ENCODE results near the gene DIMT1. TPM values are rescaled to one million over a fixed set of nuclear protein-coding genes. Genes with fewer than 3 reads are reported as not detected.

The DIMT1 gene
- total and polyA plus RNA-seq, 12 donors: 10.4 to 29.1 (median 22.4) TPM

DNA sequence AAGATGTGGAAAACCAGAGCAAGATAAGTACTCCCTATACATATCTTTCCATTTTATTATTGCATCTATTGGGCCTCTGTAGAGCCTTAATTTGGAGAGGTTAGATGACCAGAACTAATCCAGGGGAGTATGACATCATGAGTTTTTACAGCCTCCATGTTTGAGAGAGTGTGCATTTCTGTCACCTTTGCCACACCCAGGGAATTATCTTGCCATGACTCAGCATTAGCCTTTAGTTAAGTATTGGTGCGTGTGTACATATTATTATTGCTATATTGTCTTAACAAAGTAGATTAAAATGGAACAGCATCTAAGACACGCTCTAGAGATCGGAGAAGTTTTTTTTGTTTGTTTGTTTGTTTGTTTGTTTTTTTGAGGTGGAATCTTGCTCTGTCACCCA, 27.6 kb downstream of the DIMT1 start:
- TF ChIP-seq, protein P1, sequence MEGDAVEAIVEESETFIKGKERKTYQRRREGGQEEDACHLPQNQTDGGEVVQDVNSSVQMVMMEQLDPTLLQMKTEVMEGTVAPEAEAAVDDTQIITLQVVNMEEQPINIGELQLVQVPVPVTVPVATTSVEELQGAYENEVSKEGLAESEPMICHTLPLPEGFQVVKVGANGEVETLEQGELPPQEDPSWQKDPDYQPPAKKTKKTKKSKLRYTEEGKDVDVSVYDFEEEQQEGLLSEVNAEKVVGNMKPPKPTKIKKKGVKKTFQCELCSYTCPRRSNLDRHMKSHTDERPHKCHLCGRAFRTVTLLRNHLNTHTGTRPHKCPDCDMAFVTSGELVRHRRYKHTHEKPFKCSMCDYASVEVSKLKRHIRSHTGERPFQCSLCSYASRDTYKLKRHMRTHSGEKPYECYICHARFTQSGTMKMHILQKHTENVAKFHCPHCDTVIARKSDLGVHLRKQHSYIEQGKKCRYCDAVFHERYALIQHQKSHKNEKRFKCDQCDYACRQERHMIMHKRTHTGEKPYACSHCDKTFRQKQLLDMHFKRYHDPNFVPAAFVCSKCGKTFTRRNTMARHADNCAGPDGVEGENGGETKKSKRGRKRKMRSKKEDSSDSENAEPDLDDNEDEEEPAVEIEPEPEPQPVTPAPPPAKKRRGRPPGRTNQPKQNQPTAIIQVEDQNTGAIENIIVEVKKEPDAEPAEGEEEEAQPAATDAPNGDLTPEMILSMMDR (IDR thresholded peaks at IDR 0.05): no peak
- no peak for TF ChIP-seq POLR2A (IDR thresholded peaks at IDR 0.05)
- H3K36me3 ChIP-seq (replicated peaks in 1 of 2): peaks cover 4 to 38% of the 10 kb centered on the region in 2 donors
- no peaks in the 10 kb centered on the region for H3K4me1 ChIP-seq (replicated peaks in 1 of 2)
- H3K27ac ChIP-seq: no peak overlapping the region
- no peak for DNase-seq
- H3K4me3 ChIP-seq: no peak overlapping the region
- intact Hi-C loops (cut with DNase I): no loop called here
- H3K27me3 ChIP-seq: no peaks in the 10 kb centered on the region
- WGBS, 4 donors: 94 to 96% (median 96%) methylated on average over 3 of the region's 3 CpGs
- no peaks in the 10 kb centered on the region for H3K9me3 ChIP-seq (replicated peaks in 1 of 3)

DNA sequence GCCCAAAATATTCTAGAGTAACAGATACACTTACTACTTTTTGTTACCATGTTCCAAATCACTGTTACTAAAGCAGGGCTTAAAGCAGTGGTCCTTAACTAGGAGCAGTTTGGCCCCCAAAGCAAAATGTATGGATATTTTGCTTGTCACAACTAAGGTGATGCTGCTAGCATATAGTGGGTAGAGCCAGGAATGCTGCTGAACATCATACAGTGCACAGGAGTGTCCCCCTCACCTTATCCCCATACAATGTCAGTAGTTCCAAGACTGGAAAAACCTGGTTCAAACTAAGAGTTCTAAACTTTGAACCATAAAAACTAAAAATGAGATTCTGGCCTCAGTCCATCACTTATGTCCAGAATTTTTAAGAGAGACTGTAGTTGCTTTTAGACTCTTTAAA, 28.1 kb downstream of the DIMT1 start:
- H3K27me3 ChIP-seq: no peaks in the 10 kb centered on the region
- no peaks in the 10 kb centered on the region for H3K9me3 ChIP-seq (replicated peaks in 1 of 3)
- no peak overlapping the region for H3K4me3 ChIP-seq
- intact Hi-C loops (cut with DNase I): no loop called here
- DNase-seq: no peak
- H3K27ac ChIP-seq: no peak overlapping the region
- peaks cover 4 to 35% of the 10 kb centered on the region in 2 donors for H3K36me3 ChIP-seq (replicated peaks in 1 of 2)
- no peak for TF ChIP-seq POLR2A (IDR thresholded peaks at IDR 0.05)
- TF ChIP-seq, protein P1 (IDR thresholded peaks at IDR 0.05): no peak
- H3K4me1 ChIP-seq (replicated peaks in 1 of 2): no peaks in the 10 kb centered on the region

DNA sequence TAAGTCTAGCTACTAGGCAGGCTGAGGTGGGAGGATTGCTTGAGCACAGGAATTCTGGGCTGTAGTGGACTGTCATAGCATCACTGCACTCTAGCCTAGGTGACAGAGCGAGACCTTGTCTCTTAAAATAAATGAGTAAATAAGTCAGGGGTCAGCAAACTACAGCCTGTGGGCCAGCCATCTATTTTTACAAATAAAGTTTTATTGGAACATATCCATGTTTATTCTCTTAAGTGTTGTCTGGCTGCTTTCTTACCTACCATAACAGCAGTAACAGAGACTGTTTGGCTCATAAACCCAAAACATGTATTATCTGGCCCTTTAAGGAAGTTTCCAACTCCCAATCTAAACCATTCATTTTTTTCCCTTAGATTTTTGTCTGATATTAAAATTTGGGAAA, 29.6 kb downstream of the DIMT1 start:
- Histone ChIP-seq H3K27ac (no peak overlapping the region), H3K4me3 (no peak overlapping the region), H3K36me3 (replicated peaks in 1 of 2) (peaks cover 4 to 30% of the 10 kb centered on the region in 2 donors), H3K27me3 (no peaks in the 10 kb centered on the region), H3K9me3 (replicated peaks in 1 of 3) (no peaks in the 10 kb centered on the region), H3K4me1 (replicated peaks in 1 of 2) (no peaks in the 10 kb centered on the region)
- TF ChIP-seq, protein P1 (IDR thresholded peaks at IDR 0.05): no peak
- TF ChIP-seq POLR2A (IDR thresholded peaks at IDR 0.05): no peak
- 86 to 100% (median 97%) methylated on average over 1 of the region's 1 CpG for WGBS, 4 donors
- no peak for DNase-seq
- intact Hi-C loops (cut with DNase I): no loop called here

DNA sequence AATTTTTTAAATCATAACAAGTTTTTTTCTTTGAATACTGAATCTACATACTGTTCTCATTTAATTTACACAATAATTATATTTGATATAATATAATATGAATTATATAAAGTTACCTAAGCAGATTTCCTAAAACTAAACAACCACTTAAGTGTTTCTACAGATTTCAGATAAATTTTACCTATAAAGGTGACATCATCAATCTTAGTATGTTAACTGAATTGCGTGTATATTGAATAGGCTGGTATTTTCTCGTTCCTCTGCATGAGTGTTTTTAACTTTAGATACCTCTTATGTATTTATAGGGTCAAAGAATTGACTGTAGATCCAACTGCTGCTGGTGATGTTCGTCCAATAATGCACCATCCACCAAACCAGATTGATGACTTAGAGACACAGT, 30.3 kb downstream of the DIMT1 start:
- Histone ChIP-seq H3K4me3 (no peak overlapping the region), H3K36me3 (replicated peaks in 1 of 2) (peaks cover 4 to 26% of the 10 kb centered on the region in 2 donors), H3K27ac (no peak overlapping the region), H3K4me1 (replicated peaks in 1 of 2) (no peaks in the 10 kb centered on the region), H3K27me3 (no peaks in the 10 kb centered on the region), H3K9me3 (replicated peaks in 1 of 3) (no peaks in the 10 kb centered on the region)
- WGBS, 4 donors: 94 to 100% (median 96%) methylated on average over 3 of the region's 3 CpGs
- no peak for DNase-seq
- TF ChIP-seq POLR2A (IDR thresholded peaks at IDR 0.05): no peak
- TF ChIP-seq, protein P1 (IDR thresholded peaks at IDR 0.05): no peak
- intact Hi-C loops (cut with DNase I): no loop called here

Data from adrenal gland (tissue), 12 donors.